ENCODE measurements around the gene ANGPT4.

GRCh38 chr20:889106-889505 lies 27.0 kb downstream of the ANGPT4 start:
- no peak for TF ChIP-seq CTCF (IDR thresholded peaks at IDR 0.05 in 4 of 5, conservative IDR thresholded peaks at IDR 0.05 in 1 of 5)
- no peak for TF ChIP-seq POLR2A (IDR thresholded peaks at IDR 0.05)

Measured in gastrocnemius medialis (tissue), 4 donors.